GM12878 (cell line): Measurements from ENCODE around the gene USF1. TPM values are rescaled to one million over a fixed set of nuclear protein-coding genes. Genes with fewer than 3 reads are reported as not detected.

Experiments used
- CTCF ChIP-seq, 3 experiments: IDR thresholded peaks in 2 of 3; conservative IDR thresholded peaks in 1 of 3; 2 replicates each; pipeline ENCODE4 v1.5.1; 2011; ENCODE audit warnings: low read depth in 3 of 3, low read length in 3 of 3, mild to moderate bottlenecking in 3 of 3, control low read depth in 2 of 3, moderate library complexity in 2 of 3, inconsistent platforms in 1 of 3, mixed read lengths in 1 of 3; ENCODE audit not compliant: control insufficient read depth in 2 of 3, insufficient read depth in 1 of 3; ENCODE audit errors: extremely low read depth in 1 of 3
- CUX1 ChIP-seq: IDR thresholded peaks from 2 replicates; pipeline ENCODE4 v1.6.1; 2012; ENCODE audit warnings: improper control_type of control experiment, low read depth, low read length; ENCODE audit not compliant: insufficient replicate concordance
- polyA plus RNA-seq, 11 experiments: library from polyadenylated mRNA; depleted of rRNA in 4 of 11; unstranded in 6 of 11; stranded (reverse) in 5 of 11; fragments of >200 nt; fragmentation: Nextera tagmentation in 4 of 11; fragmentation: Illumina TruSeq in 1 of 11; extraction: Ambion mirVana in 4 of 11; extraction: Trizol in 1 of 11; gene quantifications; 1 replicate in 1 of 11; 2 replicates in 10 of 11; pipeline versions ENCODE4 v1.2.1 to v1.2.3, GENCODE V29; 2011 to 2016; ENCODE audit warnings: inconsistent platforms in 2 of 11, missing spikeins in 2 of 11, low read depth in 1 of 11
- total RNA-seq, 4 experiments: library from RNA; depleted of rRNA in 3 of 4; stranded (reverse); fragments of >200 nt in 3 of 4; fragmentation: Illumina TruSeq in 1 of 4; extraction: Trizol in 1 of 4; gene quantifications; 2 replicates each; pipeline versions ENCODE4 v1.2.1 to v1.2.3, GENCODE V29; 2013 to 2021

The USF1 gene
- total and polyA plus RNA-seq, 10 of the 15 experiments (the other 5 are each of a cell fraction or from before 2014, with no cell fraction given), result 9.4 to 92.1 (median 53.5) TPM

GRCh38 chr1:161089251-161089924, 43.6 kb upstream of the USF1 start, which contains the start of gene NECTIN4 (continued):
- TF ChIP-seq CUX1 (no peak), CTCF (IDR thresholded peaks at IDR 0.05 in 2 of 3, conservative IDR thresholded peaks at IDR 0.05 in 1 of 3; ENCODE audit: control insufficient read depth in 2 of 3, extremely low read depth in 1 of 3, insufficient read depth in 1 of 3, low read depth in 3 of 3, low read length in 3 of 3) (no peak)
